Measurements from ENCODE around the gene FRG2B.
"Not testable (repeated sequence)": the region's sequence is repeated elsewhere in the genome, so short reads cannot be mapped to it uniquely, and the experiment has no call there.

Gene FRG2B

DNA sequence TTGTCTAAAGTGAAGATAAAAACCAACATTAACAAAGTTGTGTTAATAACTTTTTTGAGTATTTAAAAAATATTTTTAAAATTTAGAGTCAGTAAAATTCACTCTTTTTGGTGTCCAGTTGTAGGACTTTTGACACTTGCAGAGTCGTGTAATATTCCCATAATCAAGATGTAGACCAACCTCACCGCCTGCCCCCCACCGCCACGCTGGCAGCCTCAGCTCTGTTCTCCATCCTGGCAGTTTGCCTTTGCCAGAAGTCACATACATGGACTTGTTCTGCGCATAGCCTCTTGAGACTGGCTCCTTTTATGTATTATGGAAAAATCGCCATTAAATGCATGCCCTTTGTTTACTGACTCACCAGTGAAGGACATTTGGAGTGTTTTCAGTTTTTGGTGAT lies 33.9 kb downstream of the FRG2B start:
- DNase-seq, result no peak

DNA sequence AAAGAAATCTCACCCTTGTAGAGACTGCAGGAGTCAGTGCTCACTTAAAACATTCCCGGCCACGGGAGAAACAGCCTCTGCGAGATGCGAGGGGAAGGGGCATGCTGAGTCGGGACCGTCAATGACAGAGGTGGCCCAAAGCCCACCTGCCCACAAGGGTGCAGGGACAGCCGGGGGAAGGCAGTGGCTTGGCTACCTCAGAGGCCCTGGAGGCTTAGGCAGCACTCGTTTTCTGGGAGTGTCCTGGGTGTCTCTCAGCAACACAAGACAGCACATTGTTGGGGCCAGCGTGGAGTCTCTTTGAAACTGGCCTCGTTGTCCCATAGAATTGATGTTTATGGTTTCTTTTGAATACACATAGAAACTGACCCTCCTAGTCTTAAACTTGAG lies 35.6 kb downstream of the FRG2B start:
- DNase-seq, result no peak

DNA sequence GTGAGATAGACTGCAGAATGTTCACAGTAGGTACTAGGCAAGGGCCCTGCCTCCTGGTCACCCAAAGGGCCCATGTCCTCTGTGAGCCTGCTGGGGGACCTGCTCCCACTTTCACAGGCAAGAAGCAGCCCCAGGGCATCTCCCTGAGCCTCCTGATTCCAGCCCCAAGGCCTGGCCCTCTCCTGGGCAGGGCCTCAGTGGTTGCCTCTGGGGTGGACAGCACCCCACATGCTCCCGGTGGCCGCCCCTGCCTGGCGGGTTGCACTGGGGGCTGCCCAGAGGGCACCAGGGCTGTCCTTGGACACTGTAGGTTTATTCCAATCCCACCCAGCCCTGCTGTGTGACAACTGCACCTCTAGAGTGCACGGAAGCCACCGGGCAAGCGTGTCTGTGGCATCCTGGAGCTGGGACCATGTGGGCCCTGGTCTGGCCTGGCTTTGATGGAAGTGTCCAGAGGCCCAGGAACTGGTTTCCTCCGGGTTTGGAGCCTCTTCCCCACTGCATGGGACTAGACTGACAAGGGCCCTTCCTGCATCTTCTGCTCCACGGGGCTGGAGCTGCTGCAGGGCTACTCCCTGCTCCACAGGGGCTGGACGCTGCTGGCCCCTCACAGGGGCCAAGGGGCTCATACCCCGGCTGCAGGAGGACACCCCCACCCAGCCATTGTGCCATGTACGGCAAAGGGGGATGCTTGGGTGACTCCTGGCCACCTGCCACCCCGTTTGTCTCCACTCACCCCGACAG lies 36.2 kb downstream of the FRG2B start:
- DNase-seq, result no peak

DNA sequence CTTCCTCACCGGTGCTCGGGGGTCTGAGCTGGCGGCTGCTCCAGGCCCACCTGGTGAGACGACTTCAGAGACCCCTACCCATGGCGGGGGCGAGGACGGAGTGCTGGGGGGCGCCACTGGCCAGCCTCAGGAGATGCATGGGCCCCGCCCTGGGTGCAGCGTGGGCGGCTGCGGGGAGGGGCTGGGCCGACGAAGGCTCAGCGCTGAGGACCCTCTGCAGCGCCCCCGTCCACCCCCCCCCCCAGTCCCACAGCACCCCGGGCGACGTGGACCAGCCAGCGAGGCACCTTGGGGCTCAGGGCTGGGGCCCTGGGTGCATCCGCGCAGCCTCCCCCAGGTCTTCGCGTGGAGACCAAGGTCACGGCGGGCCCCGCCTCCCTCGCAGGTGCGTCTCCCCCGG lies 49.6 kb downstream of the FRG2B start:
- DNase-seq, result not testable (repeated sequence)

Measured in central memory CD4-positive, alpha-beta T cell (primary cell).